Suprapubic skin (tissue), 4 donors: ENCODE data around the gene NTPCR.

Experiments used
- EP300 ChIP-seq: sonication (generic); formaldehyde crosslinking; IDR thresholded peaks from one replicate; pipeline ENCODE4 v1.6.1; 2017; ENCODE audit warnings: antibody characterized with exemption
- POLR2A ChIP-seq, 2 donors: fragments of 450-650 bp; IDR thresholded peaks; one replicate each; pipeline ENCODE4 v1.6.1; 2017; ENCODE audit warnings: antibody characterized with exemption in 2 of 2, mild to moderate bottlenecking in 2 of 2, moderate library complexity in 2 of 2
- POLR2AphosphoS5 ChIP-seq, 3 donors: sonication (generic); formaldehyde crosslinking; IDR thresholded peaks; one replicate each; pipeline ENCODE4 v1.6.1; 2017; ENCODE audit warnings: antibody characterized with exemption in 3 of 3
- TF ChIP-seq, protein P1 (sequence below), 2 donors: fragments of 200-600 bp in 1 of 2; fragments of 450-650 bp in 1 of 2; sonication (generic) in 1 of 2; IDR thresholded peaks; one replicate each; pipeline ENCODE4 v1.5.1; 2016 to 2019; ENCODE audit warnings: antibody characterized with exemption in 2 of 2, mild to moderate bottlenecking in 1 of 2, moderate library complexity in 1 of 2

DNA sequence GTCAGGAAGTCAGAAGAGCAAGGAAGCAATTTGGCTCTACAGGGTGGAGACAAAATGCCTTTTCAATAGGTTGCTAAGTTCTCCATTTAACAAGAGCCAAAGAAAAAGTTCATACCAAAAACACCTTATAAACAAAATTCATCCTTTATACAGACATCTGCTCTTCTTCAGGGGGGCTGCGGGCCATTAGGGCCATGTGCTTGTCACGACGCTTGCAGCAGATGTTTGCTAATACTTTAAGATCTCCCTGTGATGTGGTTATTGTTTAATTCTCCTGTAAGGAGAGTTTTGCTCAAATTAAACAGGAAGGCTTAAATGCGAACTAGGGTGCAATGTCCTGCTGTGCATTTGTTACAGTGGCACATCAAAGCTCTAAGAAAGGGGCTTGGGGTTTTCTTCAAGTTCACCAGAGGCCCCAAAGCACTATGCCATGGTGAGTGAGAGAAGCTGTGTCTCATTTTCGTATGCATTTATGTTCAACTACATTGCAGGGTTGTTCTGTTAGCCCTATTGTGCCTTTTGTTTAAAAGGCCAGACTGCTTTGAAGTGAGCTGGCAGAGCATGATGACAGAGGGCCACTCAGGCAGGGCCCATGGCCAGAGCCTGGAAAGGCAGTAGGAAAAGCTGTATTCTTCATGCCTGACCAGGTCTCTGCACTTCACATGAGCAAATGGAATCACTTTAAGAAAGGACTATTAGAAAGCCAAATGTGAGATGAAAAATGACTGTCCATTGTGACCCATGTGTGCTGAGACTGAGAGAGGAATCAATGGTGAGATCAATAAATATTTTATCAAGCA, 24.8 kb upstream of the NTPCR start:
- TF ChIP-seq, protein P1, sequence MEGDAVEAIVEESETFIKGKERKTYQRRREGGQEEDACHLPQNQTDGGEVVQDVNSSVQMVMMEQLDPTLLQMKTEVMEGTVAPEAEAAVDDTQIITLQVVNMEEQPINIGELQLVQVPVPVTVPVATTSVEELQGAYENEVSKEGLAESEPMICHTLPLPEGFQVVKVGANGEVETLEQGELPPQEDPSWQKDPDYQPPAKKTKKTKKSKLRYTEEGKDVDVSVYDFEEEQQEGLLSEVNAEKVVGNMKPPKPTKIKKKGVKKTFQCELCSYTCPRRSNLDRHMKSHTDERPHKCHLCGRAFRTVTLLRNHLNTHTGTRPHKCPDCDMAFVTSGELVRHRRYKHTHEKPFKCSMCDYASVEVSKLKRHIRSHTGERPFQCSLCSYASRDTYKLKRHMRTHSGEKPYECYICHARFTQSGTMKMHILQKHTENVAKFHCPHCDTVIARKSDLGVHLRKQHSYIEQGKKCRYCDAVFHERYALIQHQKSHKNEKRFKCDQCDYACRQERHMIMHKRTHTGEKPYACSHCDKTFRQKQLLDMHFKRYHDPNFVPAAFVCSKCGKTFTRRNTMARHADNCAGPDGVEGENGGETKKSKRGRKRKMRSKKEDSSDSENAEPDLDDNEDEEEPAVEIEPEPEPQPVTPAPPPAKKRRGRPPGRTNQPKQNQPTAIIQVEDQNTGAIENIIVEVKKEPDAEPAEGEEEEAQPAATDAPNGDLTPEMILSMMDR (IDR thresholded peaks at IDR 0.05), result no peak
- no peak for TF ChIP-seq POLR2A (IDR thresholded peaks at IDR 0.05)
- TF ChIP-seq POLR2AphosphoS5 (IDR thresholded peaks at IDR 0.05), result no peak
- TF ChIP-seq EP300, result no peak
